Liver (tissue), 9 donors: ENCODE results near the gene EDN1. TPM values are rescaled to one million over a fixed set of nuclear protein-coding genes. Genes with fewer than 3 reads are reported as not detected.

ENCODE experiments used
- DNase-seq: peaks from one replicate; pipeline ENCODE4 v3.0.0-alpha.2; 2017; ENCODE audit warnings: low spot score
- H3K27ac ChIP-seq, 2 donors: one replicate each; pipeline ENCODE4 v1.7.0; 2013; ENCODE audit warnings: inconsistent platforms in 2 of 2, low read length in 2 of 2, control low read depth in 1 of 2, low read depth in 1 of 2, mild to moderate bottlenecking in 1 of 2
- H3K27me3 ChIP-seq, 4 donors: one replicate each; pipeline versions ENCODE4 v1.6.1 to v1.7.0; 2013; ENCODE audit warnings: low read length in 3 of 4, inconsistent platforms in 1 of 4, mild to moderate bottlenecking in 1 of 4, moderate library complexity in 1 of 4; ENCODE audit not compliant: control insufficient read depth in 4 of 4, insufficient read depth in 4 of 4
- H3K36me3 ChIP-seq, 4 donors: one replicate each; pipeline versions ENCODE4 v1.6.1 to v1.7.0; 2013; ENCODE audit warnings: low read length in 3 of 4, mild to moderate bottlenecking in 3 of 4, low read depth in 1 of 4, moderate library complexity in 1 of 4; ENCODE audit not compliant: control insufficient read depth in 4 of 4, insufficient read depth in 3 of 4
- H3K4me1 ChIP-seq, 4 donors: one replicate each; pipeline versions ENCODE4 v1.6.1 to v1.7.0; 2013; ENCODE audit warnings: low read length in 3 of 4, mild to moderate bottlenecking in 3 of 4, moderate library complexity in 1 of 4; ENCODE audit not compliant: control insufficient read depth in 4 of 4, insufficient read depth in 4 of 4
- H3K4me3 ChIP-seq, 3 donors: one replicate each; pipeline versions ENCODE4 v1.6.1 to v1.7.0; 2013; ENCODE audit warnings: low read length in 3 of 3, control low read depth in 1 of 3, low read depth in 1 of 3, mild to moderate bottlenecking in 1 of 3
- H3K9ac ChIP-seq, 2 donors: one replicate each; pipeline ENCODE4 v1.7.0; 2013; ENCODE audit warnings: low read length in 2 of 2, mild to moderate bottlenecking in 2 of 2, moderate library complexity in 2 of 2, control low read depth in 1 of 2, low read depth in 1 of 2
- H3K9me3 ChIP-seq, 4 donors: one replicate each; pipeline versions ENCODE4 v1.6.1 to v1.7.0; 2013; ENCODE audit warnings: low read length in 3 of 4; ENCODE audit not compliant: control insufficient read depth in 4 of 4
- EGR1 ChIP-seq, 2 donors: IDR thresholded peaks; 2 replicates each; pipeline ENCODE4 v1.6.1; 2016 to 2018; ENCODE audit warnings: antibody characterized with exemption in 2 of 2, low read depth in 2 of 2
- FOXA1 ChIP-seq: IDR thresholded peaks from 2 replicates; pipeline ENCODE4 v1.6.1; 2016; ENCODE audit warnings: antibody characterized with exemption
- FOXA2 ChIP-seq: IDR thresholded peaks from 2 replicates; pipeline ENCODE4 v1.6.1; 2016; ENCODE audit warnings: antibody characterized with exemption
- GABPA ChIP-seq, 2 donors: IDR thresholded peaks in 1 of 2; conservative IDR thresholded peaks in 1 of 2; 2 replicates each; pipeline ENCODE4 v1.6.1; 2016; ENCODE audit warnings: antibody characterized with exemption in 2 of 2, mild to moderate bottlenecking in 1 of 2, moderate library complexity in 1 of 2
- HNF4A ChIP-seq, 2 donors: conservative IDR thresholded peaks; 2 replicates each; pipeline ENCODE4 v1.6.1; 2016; ENCODE audit warnings: antibody characterized with exemption in 2 of 2, mild to moderate bottlenecking in 2 of 2
- JUND ChIP-seq, 2 donors: IDR thresholded peaks; 2 replicates each; pipeline ENCODE4 v1.6.1; 2016; ENCODE audit warnings: antibody characterized with exemption in 2 of 2
- NR2F2 ChIP-seq: IDR thresholded peaks from 2 replicates; pipeline ENCODE4 v1.6.1; 2016; ENCODE audit warnings: antibody characterized with exemption
- RAD21 ChIP-seq, 2 donors: IDR thresholded peaks; 2 replicates each; pipeline ENCODE4 v1.6.1; 2016; ENCODE audit warnings: antibody characterized with exemption in 2 of 2, mild to moderate bottlenecking in 2 of 2
- RXRA ChIP-seq, 2 donors: IDR thresholded peaks; 2 replicates each; pipeline ENCODE4 v1.6.1; 2017 to 2018; ENCODE audit warnings: antibody characterized with exemption in 2 of 2, mild to moderate bottlenecking in 1 of 2
- SP1 ChIP-seq: IDR thresholded peaks from 2 replicates; pipeline ENCODE4 v1.6.1; 2018; ENCODE audit warnings: antibody characterized with exemption, mild to moderate bottlenecking
- TAF1 ChIP-seq: conservative IDR thresholded peaks from 2 replicates; pipeline ENCODE4 v1.6.1; 2016; ENCODE audit warnings: antibody characterized with exemption, mild to moderate bottlenecking
- YY1 ChIP-seq: IDR thresholded peaks from 2 replicates; pipeline ENCODE4 v1.6.1; 2016; ENCODE audit warnings: antibody characterized with exemption, mild to moderate bottlenecking
- WGBS: extraction: QIAGEN DNeasy Blood & Tissue Kit; methylation state at CpG from one replicate; pipeline ENCODE4 v1.1.7; 2013; 5-methylcytosine and 5-hydroxymethylcytosine counted together
- polyA plus RNA-seq, 2 donors: library from polyadenylated mRNA; stranded (reverse) in 1 of 2; unstranded in 1 of 2; fragments of 200-250 nt in 1 of 2; fragments of >200 nt in 1 of 2; fragmentation: Nextera tagmentation in 1 of 2; extraction: Ambion mirVana in 1 of 2; gene quantifications; one replicate each; pipeline versions ENCODE4 v1.2.1 to v1.2.3, GENCODE V29; 2013 to 2015
- total RNA-seq, 2 donors: library from RNA; depleted of rRNA; stranded (reverse); fragments of >200 nt; gene quantifications; one replicate each; pipeline ENCODE4 v1.2.3, GENCODE V29; 2014
- TF ChIP-seq, protein P1 (sequence below): IDR thresholded peaks from 2 replicates; pipeline ENCODE4 v1.6.1; 2016; ENCODE audit warnings: antibody characterized with exemption
- TF ChIP-seq, protein P2 (sequence below): IDR thresholded peaks from 2 replicates; pipeline ENCODE4 v1.6.1; 2016; ENCODE audit warnings: antibody characterized with exemption
- TF ChIP-seq, protein P3 (sequence below): IDR thresholded peaks from 2 replicates; pipeline ENCODE4 v1.6.1; 2016; ENCODE audit warnings: antibody characterized with exemption
- TF ChIP-seq, protein P4 (sequence below): fragments of 150-350 bp; IDR thresholded peaks from 2 replicates; pipeline ENCODE4 v1.5.1; 2017; ENCODE audit warnings: improper control_type of control experiment, low read depth, low read length; ENCODE audit not compliant: missing input control
- donor health status: healthy.
- donor health status: healthy.
- donor health status: healthy.
- donor health status: healthy.
- donor health status: healthy.

EDN1 gene
- total and polyA plus RNA-seq, 4 donors: 0.70 to 1.2 (median 1.0) TPM

DNA sequence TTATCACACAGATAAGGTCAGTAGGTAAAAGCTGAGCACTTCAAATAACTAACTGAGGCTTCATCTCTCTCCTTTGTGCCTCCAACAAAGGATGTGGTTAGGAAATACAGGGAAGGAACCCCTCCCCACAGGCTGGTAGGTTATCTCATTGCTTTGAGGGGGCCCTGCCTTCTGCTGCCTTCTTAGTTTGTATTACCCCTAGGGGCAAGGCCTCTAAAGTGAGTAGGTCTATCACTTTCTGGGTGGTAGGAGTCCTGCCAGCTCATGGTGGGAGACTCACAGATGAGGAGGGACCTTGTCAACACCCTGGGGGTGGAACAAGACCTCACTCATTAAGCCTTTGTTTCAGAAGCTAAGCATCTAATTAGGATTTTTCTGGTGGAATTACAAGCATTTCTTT, 34.6 kb downstream of the EDN1 start:
- no peak overlapping the region for H3K27ac ChIP-seq
- TF ChIP-seq, protein P1, sequence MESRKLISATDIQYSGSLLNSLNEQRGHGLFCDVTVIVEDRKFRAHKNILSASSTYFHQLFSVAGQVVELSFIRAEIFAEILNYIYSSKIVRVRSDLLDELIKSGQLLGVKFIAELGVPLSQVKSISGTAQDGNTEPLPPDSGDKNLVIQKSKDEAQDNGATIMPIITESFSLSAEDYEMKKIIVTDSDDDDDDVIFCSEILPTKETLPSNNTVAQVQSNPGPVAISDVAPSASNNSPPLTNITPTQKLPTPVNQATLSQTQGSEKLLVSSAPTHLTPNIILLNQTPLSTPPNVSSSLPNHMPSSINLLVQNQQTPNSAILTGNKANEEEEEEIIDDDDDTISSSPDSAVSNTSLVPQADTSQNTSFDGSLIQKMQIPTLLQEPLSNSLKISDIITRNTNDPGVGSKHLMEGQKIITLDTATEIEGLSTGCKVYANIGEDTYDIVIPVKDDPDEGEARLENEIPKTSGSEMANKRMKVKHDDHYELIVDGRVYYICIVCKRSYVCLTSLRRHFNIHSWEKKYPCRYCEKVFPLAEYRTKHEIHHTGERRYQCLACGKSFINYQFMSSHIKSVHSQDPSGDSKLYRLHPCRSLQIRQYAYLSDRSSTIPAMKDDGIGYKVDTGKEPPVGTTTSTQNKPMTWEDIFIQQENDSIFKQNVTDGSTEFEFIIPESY: no peak
- TF ChIP-seq SP1: no peak
- TF ChIP-seq FOXA2: no peak
- no peak for TF ChIP-seq YY1
- TF ChIP-seq GABPA (IDR thresholded peaks at IDR 0.05 in 1 of 2, conservative IDR thresholded peaks at IDR 0.05 in 1 of 2): no peak
- TF ChIP-seq, protein P2, sequence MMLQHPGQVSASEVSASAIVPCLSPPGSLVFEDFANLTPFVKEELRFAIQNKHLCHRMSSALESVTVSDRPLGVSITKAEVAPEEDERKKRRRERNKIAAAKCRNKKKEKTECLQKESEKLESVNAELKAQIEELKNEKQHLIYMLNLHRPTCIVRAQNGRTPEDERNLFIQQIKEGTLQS: no peak
- no peak for TF ChIP-seq JUND (IDR thresholded peaks at IDR 0.05)
- TF ChIP-seq, protein P3, sequence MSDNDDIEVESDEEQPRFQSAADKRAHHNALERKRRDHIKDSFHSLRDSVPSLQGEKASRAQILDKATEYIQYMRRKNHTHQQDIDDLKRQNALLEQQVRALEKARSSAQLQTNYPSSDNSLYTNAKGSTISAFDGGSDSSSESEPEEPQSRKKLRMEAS: no peak
- TF ChIP-seq NR2F2: no peak
- no peak for TF ChIP-seq RAD21 (IDR thresholded peaks at IDR 0.05)
- no peak for TF ChIP-seq TAF1
- TF ChIP-seq FOXA1: no peak
- no peak for TF ChIP-seq EGR1 (IDR thresholded peaks at IDR 0.05; ENCODE audit: low read depth in 2 of 2)
- H3K27me3 ChIP-seq: no peaks in the 10 kb centered on the region
- no peaks in the 10 kb centered on the region for H3K9me3 ChIP-seq
- DNase-seq: no peak
- no peak overlapping the region for H3K9ac ChIP-seq
- no peak overlapping the region for H3K4me3 ChIP-seq
- H3K36me3 ChIP-seq: no peaks in the 10 kb centered on the region
- no peaks in the 10 kb centered on the region for H3K4me1 ChIP-seq

DNA sequence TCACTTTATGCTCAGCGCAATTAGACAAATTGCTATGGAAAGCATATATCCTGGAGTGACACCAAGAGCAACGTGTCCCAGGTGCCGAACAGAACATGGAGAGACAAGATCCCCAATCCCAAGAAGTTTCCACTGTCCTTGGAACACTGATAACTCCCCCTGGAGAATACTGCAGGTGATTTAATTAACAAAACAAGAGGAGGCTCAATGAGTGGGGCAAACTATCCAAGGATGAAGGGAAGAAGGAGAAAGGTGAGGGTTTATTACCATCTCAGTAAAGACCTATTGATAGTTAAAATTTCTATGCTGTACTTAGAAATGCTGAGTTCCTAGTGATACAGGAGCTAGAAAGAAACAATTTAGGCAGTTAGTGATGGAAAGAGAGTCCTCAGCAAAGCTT, 35.7 kb downstream of the EDN1 start:
- Histone ChIP-seq H3K27ac (no peak overlapping the region), H3K27me3 (no peaks in the 10 kb centered on the region), H3K4me1 (no peaks in the 10 kb centered on the region), H3K4me3 (no peak overlapping the region), H3K9me3 (no peaks in the 10 kb centered on the region), H3K9ac (no peak overlapping the region), H3K36me3 (no peaks in the 10 kb centered on the region)
- no peak for DNase-seq
- TF ChIP-seq, protein P2: no peak
- no peak for TF ChIP-seq HNF4A (conservative IDR thresholded peaks at IDR 0.05)
- no peak for TF ChIP-seq TAF1
- TF ChIP-seq, protein P4, sequence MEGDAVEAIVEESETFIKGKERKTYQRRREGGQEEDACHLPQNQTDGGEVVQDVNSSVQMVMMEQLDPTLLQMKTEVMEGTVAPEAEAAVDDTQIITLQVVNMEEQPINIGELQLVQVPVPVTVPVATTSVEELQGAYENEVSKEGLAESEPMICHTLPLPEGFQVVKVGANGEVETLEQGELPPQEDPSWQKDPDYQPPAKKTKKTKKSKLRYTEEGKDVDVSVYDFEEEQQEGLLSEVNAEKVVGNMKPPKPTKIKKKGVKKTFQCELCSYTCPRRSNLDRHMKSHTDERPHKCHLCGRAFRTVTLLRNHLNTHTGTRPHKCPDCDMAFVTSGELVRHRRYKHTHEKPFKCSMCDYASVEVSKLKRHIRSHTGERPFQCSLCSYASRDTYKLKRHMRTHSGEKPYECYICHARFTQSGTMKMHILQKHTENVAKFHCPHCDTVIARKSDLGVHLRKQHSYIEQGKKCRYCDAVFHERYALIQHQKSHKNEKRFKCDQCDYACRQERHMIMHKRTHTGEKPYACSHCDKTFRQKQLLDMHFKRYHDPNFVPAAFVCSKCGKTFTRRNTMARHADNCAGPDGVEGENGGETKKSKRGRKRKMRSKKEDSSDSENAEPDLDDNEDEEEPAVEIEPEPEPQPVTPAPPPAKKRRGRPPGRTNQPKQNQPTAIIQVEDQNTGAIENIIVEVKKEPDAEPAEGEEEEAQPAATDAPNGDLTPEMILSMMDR: no peak
- TF ChIP-seq RXRA (IDR thresholded peaks at IDR 0.05): no peak
- TF ChIP-seq, protein P3: no peak
- no peak for TF ChIP-seq JUND (IDR thresholded peaks at IDR 0.05)
- no peak for TF ChIP-seq YY1
- TF ChIP-seq GABPA (IDR thresholded peaks at IDR 0.05 in 1 of 2, conservative IDR thresholded peaks at IDR 0.05 in 1 of 2): no peak
- no peak for TF ChIP-seq RAD21 (IDR thresholded peaks at IDR 0.05)
- TF ChIP-seq EGR1 (IDR thresholded peaks at IDR 0.05; ENCODE audit: low read depth in 2 of 2): no peak
- WGBS: 91% methylated on average over 3 of the region's 3 CpGs
